ENCODE measurements around the gene CCDC141. TPM values are rescaled to one million over a fixed set of nuclear protein-coding genes. Genes with fewer than 3 reads are reported as not detected.

The CCDC141 gene
- total and polyA plus RNA-seq, 2 donors (not counting 3 experiments of a cell fraction or from before 2014, with no cell fraction given): not detected

DNA sequence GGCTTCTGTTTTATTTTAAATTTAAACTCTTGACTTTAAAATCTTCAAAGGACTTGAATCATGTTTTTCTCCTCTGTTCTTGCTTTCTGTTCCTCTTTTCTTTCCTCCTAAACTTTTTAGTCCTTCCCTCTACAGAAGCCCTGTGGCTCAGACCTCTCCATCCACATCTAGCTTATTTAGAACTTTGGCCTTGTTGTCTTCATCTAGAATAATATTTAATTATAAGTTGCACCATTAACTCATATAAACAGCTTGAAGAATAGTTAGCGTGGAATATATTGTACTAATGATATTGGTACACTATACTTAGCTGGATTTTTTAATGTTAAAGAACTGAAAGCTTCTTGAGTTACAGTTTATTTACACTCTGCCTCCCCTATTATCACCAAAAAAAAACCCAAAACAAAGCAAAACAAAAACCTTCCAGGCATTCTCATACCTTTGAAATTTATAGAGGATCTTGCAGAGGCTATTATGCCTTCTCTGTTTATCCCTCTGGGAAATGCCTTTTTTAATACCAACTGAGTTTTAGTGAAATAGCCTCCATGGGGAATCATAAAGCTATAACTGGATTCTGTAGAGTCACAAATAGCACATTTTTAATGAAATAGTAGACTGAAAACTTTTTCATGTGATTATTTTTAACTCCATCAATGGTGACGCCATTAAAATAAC, 9.2 kb upstream of the CCDC141 start:
- Histone ChIP-seq H3K79me2 (ENCODE audit: control insufficient read depth, insufficient read depth, low read length) (no peaks in the 10 kb centered on the region), H2AFZ (ENCODE audit: low read depth, low read length) (no peak overlapping the region), H3K9me1 (replicated peaks; ENCODE audit: control insufficient read depth, extremely low read depth, insufficient read depth, low read length) (no peaks in the 10 kb centered on the region), H3K9ac (replicated peaks; ENCODE audit: extremely low read depth, insufficient read depth, low read length) (no peak overlapping the region), H3K27ac (ENCODE audit: insufficient read depth, low read depth, low read length) (no peak overlapping the region), H3K27me3 (ENCODE audit: control insufficient read depth in 2 of 2, insufficient read depth in 2 of 2, low read length in 2 of 2) (no peaks in the 10 kb centered on the region), H4K20me1 (replicated peaks; ENCODE audit: control insufficient read depth, extremely low read depth, insufficient read depth, low read length) (no peaks in the 10 kb centered on the region), H3K4me3 (replicated peaks in 1 of 3; ENCODE audit: insufficient read depth in 1 of 3, low read depth in 1 of 3, low read length in 3 of 3) (no peak overlapping the region), H3K4me2 (ENCODE audit: insufficient read depth, low read length) (no peak overlapping the region), H3K4me1 (ENCODE audit: control insufficient read depth, extremely low read depth, insufficient read depth, low read length) (no peaks in the 10 kb centered on the region), H3K36me3 (ENCODE audit: control insufficient read depth in 2 of 2, extremely low read depth in 1 of 2, insufficient read depth in 2 of 2, low read length in 2 of 2) (no peaks in the 10 kb centered on the region), H3K9me3 (replicated peaks; ENCODE audit: control insufficient read depth, insufficient read depth, low read length) (no peaks in the 10 kb centered on the region)
- DNase-seq (ENCODE audit: low read depth, low spot score): no peak
- TF ChIP-seq, protein P1, sequence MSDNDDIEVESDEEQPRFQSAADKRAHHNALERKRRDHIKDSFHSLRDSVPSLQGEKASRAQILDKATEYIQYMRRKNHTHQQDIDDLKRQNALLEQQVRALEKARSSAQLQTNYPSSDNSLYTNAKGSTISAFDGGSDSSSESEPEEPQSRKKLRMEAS (IDR thresholded peaks at IDR 0.05; ENCODE audit: insufficient read depth, insufficient read length): no peak
- TF ChIP-seq POLR2AphosphoS5 (IDR thresholded peaks at IDR 0.05; ENCODE audit: insufficient read depth, low read depth, low read length) (no peak), MYC (IDR thresholded peaks at IDR 0.05; ENCODE audit: low read depth, low read length) (no peak), JUN (IDR thresholded peaks at IDR 0.05; ENCODE audit: borderline replicate concordance, insufficient read depth, insufficient read length, low read depth) (no peak), FOS (IDR thresholded peaks at IDR 0.05; ENCODE audit: borderline replicate concordance, insufficient read depth, low read length) (no peak), POLR2A (IDR thresholded peaks at IDR 0.05; ENCODE audit: low read depth, low read length) (no peak), EZH2 (IDR thresholded peaks at IDR 0.05; ENCODE audit: borderline replicate concordance, low read depth, low read length, severe bottlenecking) (no peak), GATA2 (IDR thresholded peaks at IDR 0.05; ENCODE audit: insufficient read depth, insufficient read length, low read depth, low read length) (no peak)
- TF ChIP-seq, protein P2, sequence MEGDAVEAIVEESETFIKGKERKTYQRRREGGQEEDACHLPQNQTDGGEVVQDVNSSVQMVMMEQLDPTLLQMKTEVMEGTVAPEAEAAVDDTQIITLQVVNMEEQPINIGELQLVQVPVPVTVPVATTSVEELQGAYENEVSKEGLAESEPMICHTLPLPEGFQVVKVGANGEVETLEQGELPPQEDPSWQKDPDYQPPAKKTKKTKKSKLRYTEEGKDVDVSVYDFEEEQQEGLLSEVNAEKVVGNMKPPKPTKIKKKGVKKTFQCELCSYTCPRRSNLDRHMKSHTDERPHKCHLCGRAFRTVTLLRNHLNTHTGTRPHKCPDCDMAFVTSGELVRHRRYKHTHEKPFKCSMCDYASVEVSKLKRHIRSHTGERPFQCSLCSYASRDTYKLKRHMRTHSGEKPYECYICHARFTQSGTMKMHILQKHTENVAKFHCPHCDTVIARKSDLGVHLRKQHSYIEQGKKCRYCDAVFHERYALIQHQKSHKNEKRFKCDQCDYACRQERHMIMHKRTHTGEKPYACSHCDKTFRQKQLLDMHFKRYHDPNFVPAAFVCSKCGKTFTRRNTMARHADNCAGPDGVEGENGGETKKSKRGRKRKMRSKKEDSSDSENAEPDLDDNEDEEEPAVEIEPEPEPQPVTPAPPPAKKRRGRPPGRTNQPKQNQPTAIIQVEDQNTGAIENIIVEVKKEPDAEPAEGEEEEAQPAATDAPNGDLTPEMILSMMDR (IDR thresholded peaks at IDR 0.05; ENCODE audit: extremely low read depth in 1 of 2, insufficient read depth in 1 of 2, low read depth in 1 of 2, low read length in 2 of 2): no peak
- dilution Hi-C loops (cut with MboI; ENCODE audit: extremely low pct_ligation_motif_present, low sequenced_read_pairs) (no loop called here), intact Hi-C loops (cut with micrococcal nuclease) (no loop called here)
- CTCF ChIA-PET: interaction anchor here (0.6 kb wide), 1 partner anchor 73 kb away, joined by 3 read pairs; no protein-coding TSS in a partner anchor
- POLR2A ChIA-PET: no interaction called here
- no TSS peak for BruUV-seq (replicated peaks)
- FAIRE-seq: no peak

All from endothelial cell of umbilical vein (primary cell).